Endodermal cell (in vitro differentiated cells): ENCODE data around the gene TAF1B. TPM values are rescaled to one million over a fixed set of nuclear protein-coding genes. Genes with fewer than 3 reads are reported as not detected.

ENCODE experiments used
- DNase-seq: peaks from one replicate; pipeline ENCODE4 v3.0.0-alpha.2; 2017
- H3K27ac ChIP-seq: 2 replicates; pipeline ENCODE4 v1.5.1; 2013; ENCODE audit warnings: mild to moderate bottlenecking, low read depth, low read length, moderate library complexity
- H3K27me3 ChIP-seq: 2 replicates; pipeline ENCODE4 v1.6.1; 2013; ENCODE audit warnings: mild to moderate bottlenecking, low read length, moderate library complexity; ENCODE audit not compliant: insufficient read depth, control insufficient read depth, poor library complexity, severe bottlenecking
- H3K36me3 ChIP-seq: 2 replicates; pipeline ENCODE4 v1.7.0; 2013; ENCODE audit warnings: mild to moderate bottlenecking, low read length, moderate library complexity; ENCODE audit not compliant: control insufficient read depth, insufficient read depth
- H3K4me1 ChIP-seq: one replicate; pipeline ENCODE4 v1.7.0; 2013; ENCODE audit warnings: low read length; ENCODE audit not compliant: control insufficient read depth, insufficient read depth
- H3K4me3 ChIP-seq: 2 replicates; pipeline ENCODE4 v1.5.1; 2013; ENCODE audit warnings: mild to moderate bottlenecking, low read length, moderate library complexity
- H3K9ac ChIP-seq: 2 replicates; pipeline ENCODE4 v1.6.1; 2013; ENCODE audit warnings: mild to moderate bottlenecking, low read length, moderate library complexity; ENCODE audit not compliant: poor library complexity, severe bottlenecking; ENCODE audit errors: extremely low read depth
- H3K9me3 ChIP-seq: 2 replicates; pipeline ENCODE4 v1.6.1; 2013; ENCODE audit warnings: mild to moderate bottlenecking, low read length, moderate library complexity; ENCODE audit not compliant: control insufficient read depth
- H3K27ac Mint-ChIP-seq: 2 replicates; pipeline ENCODE4 v1.8.0; 2020; ENCODE audit warnings: mixed read lengths
- H3K27me3 Mint-ChIP-seq: 2 replicates; pipeline ENCODE4 v1.8.0; 2021; ENCODE audit warnings: mild to moderate bottlenecking, mixed read lengths; ENCODE audit not compliant: insufficient read depth
- H3K36me3 Mint-ChIP-seq: 2 replicates; pipeline ENCODE4 v1.8.0; 2020; ENCODE audit warnings: low read depth, mixed read lengths
- H3K4me1 Mint-ChIP-seq: 2 replicates; pipeline ENCODE4 v1.8.0; 2020; ENCODE audit warnings: mixed read lengths
- H3K4me3 Mint-ChIP-seq: 2 replicates; pipeline ENCODE4 v1.8.0; 2020; ENCODE audit warnings: mild to moderate bottlenecking, moderate library complexity, mixed read lengths
- H3K9me3 Mint-ChIP-seq: 2 replicates; pipeline ENCODE4 v1.8.0; 2020; ENCODE audit warnings: mild to moderate bottlenecking, mixed read lengths
- WGBS, 2 experiments: methylation state at CpG; one replicate each; pipeline versions ENCODE4 v1.1.5 to v1.1.7; 2013; ENCODE audit warnings: missing lambda C conversion rate in 2 of 2, mixed read lengths in 1 of 2; ENCODE audit not compliant: insufficient coverage in 1 of 2, insufficient read length in 1 of 2; 5-methylcytosine and 5-hydroxymethylcytosine counted together
- total RNA-seq, 2 donors: library from RNA; stranded (reverse); fragmentation: NEBNext Ultra II Directional in 1 of 2; extraction: Animal tissue kit (Norgen Biotek cat#: 25700) in 1 of 2; gene quantifications; 2 replicates in 1 of 2; 3 replicates in 1 of 2; pipeline ENCODE4 v1.2.1, GENCODE V29; 2021
- TF ChIP-seq, protein P1 (sequence below): fragments of 200-600 bp; sonication (generic); conservative IDR thresholded peaks from 2 replicates; pipeline ENCODE4 v1.5.0; 2021; ENCODE audit warnings: antibody characterized with exemption, mild to moderate bottlenecking

Gene TAF1B
- total RNA-seq, 2 donors from 2014 or later: 36.2 to 41.9 TPM

DNA sequence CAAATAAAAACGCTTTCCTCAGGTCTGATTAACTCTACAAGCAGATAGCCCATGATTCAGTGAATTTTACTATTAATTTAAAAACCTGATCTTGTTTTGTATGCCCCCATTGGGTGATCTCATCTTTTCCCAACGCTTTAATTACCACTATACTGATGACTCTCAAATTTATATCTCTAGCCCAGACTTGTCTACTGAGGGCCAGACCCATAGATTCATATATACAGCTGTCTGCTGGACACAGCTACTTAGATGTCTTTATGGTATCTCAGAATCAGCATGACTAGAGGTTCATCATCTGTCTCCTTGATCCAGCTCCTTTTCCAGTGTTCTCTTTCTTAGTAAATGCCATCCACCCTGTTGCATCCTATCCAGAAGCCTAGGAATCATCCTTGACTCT is 33.8 kb downstream of the TAF1B start:
- no peak for DNase-seq
- Histone ChIP-seq H3K9ac (peak overlapping the region; percentile 40), H3K27me3 (no peaks in the 10 kb centered on the region), H3K9me3 (no peaks in the 10 kb centered on the region), H3K27ac (no peak overlapping the region), H3K36me3 (peaks cover 73% of the 10 kb centered on the region), H3K4me1 (peaks cover 7% of the 10 kb centered on the region), H3K4me3 (peak overlapping the region; percentile 53)
- Mint-ChIP-seq H3K27me3 (no peaks in the 10 kb centered on the region), H3K9me3 (no peaks in the 10 kb centered on the region), H3K36me3 (peaks cover 52% of the 10 kb centered on the region), H3K4me3 (peak overlapping the region; percentile 2), H3K27ac (peak overlapping the region; percentile 57), H3K4me1 (peaks cover 14% of the 10 kb centered on the region)
- WGBS, 2 experiments: 63 to 73% methylated on average over 2 of the region's 2 CpGs
- TF ChIP-seq, protein P1, sequence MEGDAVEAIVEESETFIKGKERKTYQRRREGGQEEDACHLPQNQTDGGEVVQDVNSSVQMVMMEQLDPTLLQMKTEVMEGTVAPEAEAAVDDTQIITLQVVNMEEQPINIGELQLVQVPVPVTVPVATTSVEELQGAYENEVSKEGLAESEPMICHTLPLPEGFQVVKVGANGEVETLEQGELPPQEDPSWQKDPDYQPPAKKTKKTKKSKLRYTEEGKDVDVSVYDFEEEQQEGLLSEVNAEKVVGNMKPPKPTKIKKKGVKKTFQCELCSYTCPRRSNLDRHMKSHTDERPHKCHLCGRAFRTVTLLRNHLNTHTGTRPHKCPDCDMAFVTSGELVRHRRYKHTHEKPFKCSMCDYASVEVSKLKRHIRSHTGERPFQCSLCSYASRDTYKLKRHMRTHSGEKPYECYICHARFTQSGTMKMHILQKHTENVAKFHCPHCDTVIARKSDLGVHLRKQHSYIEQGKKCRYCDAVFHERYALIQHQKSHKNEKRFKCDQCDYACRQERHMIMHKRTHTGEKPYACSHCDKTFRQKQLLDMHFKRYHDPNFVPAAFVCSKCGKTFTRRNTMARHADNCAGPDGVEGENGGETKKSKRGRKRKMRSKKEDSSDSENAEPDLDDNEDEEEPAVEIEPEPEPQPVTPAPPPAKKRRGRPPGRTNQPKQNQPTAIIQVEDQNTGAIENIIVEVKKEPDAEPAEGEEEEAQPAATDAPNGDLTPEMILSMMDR: no peak

DNA sequence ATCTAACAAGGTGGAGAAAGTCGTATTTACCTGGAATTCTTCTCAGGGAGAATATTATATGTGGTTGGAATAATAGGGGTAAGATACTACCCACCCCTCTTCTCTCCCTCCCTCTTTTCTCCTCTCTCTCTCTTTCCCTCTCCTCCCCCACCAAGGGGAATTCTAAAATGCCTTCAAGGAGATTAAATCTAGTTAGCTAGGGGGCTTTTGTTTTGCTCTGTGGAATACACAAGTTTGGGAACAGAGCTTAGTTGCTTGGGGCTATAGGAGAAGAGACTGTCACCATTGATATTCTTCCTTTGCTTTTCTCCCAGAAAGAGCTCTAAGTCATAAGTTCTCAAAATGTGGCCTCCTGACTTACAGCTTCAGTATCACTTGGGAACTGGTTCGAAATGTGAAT is 34.5 kb downstream of the TAF1B start:
- TF ChIP-seq, protein P1: no peak
- peaks cover 49% of the 10 kb centered on the region for H3K36me3 Mint-ChIP-seq

DNA sequence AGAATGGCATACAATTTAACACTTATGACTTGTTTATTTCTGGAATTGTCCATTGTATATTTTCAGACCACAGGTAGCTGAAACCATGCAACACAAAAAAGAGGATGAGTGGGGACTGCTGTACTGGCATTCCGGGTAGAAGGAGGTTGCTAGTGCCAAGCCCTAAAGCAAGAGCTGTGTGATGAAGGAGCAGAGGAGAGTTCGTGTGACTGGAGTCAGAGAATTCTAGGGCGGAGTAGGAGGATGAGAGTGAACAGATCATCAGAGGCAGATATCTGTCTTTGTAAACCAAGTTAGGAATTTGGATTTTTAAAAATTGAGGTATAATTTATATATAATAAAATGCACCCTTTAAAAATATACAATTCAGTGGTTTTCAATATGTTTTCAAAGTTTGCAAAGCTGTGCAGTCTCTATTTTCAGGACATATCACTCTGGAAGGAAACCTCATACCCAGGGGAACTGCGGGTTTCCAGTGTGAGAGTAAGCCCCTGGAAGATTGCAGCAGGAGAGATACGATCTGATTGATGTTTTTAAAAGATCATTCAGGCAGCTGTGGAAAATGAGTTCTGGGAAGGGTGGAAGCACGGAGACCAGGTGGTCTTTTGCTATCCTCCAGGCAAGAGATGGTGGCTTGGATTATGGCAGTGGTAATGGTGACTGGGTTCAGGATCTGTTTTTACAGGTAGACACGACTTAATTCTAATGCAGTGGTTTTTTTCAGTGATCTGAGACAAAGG is 36.4 kb downstream of the TAF1B start:
- Histone ChIP-seq H3K4me1 (peaks cover 7% of the 10 kb centered on the region), H3K36me3 (peaks cover 72% of the 10 kb centered on the region), H3K9ac (no peak overlapping the region), H3K27me3 (no peaks in the 10 kb centered on the region), H3K27ac (no peak overlapping the region), H3K9me3 (no peaks in the 10 kb centered on the region), H3K4me3 (no peak overlapping the region)
- no peaks in the 10 kb centered on the region for H3K27me3 Mint-ChIP-seq
- H3K9me3 Mint-ChIP-seq: no peaks in the 10 kb centered on the region
- H3K27ac Mint-ChIP-seq: no peak overlapping the region
- peaks cover 41% of the 10 kb centered on the region for H3K36me3 Mint-ChIP-seq
- no peak overlapping the region for H3K4me3 Mint-ChIP-seq
- no peak for DNase-seq
- peaks cover 16% of the 10 kb centered on the region for H3K4me1 Mint-ChIP-seq
- TF ChIP-seq, protein P1: no peak
- 96 to 100% methylated on average over 5 to 7 of the region's 7 CpGs for whole genome bisulfite sequencing, 2 experiments

More for the DNA sequence above, 34.5 kb downstream of the TAF1B start:
- no peaks in the 10 kb centered on the region for H3K9me3 Mint-ChIP-seq
- H3K36me3 ChIP-seq: peaks cover 73% of the 10 kb centered on the region
- peak overlapping the region; percentile 40 for H3K9ac ChIP-seq
- H3K4me1 Mint-ChIP-seq: peaks cover 14% of the 10 kb centered on the region
- 79 to 100% methylated on average over 1 of the region's 2 CpGs for WGBS, 2 experiments
- peak overlapping the region; percentile 2 for H3K4me3 Mint-ChIP-seq
- no peak overlapping the region for H3K27ac ChIP-seq
- peaks cover 7% of the 10 kb centered on the region for H3K4me1 ChIP-seq
- peak overlapping the region; percentile 57 for H3K27ac Mint-ChIP-seq
- H3K9me3 ChIP-seq: no peaks in the 10 kb centered on the region
- H3K4me3 ChIP-seq: peak overlapping the region; percentile 53
- H3K27me3 ChIP-seq: no peaks in the 10 kb centered on the region
- H3K27me3 Mint-ChIP-seq: no peaks in the 10 kb centered on the region
- DNase-seq: no peak
